Caco-2 (cell line): ENCODE data around the gene PYHIN1. TPM values are rescaled to one million over a fixed set of nuclear protein-coding genes. Genes with fewer than 3 reads are reported as not detected.

Source experiments
- BruUV-seq: library from RNA; stranded (reverse); fragments of 400-500 nt; replicated peaks from 2 replicates; lab custom pipeline; 2021; lab: Mats Ljungman, UMichigan
- CTCF ChIA-PET: fragments of 300-600 bp; sonication (Branson Sonifier 250); formaldehyde crosslinking; loops from one replicate; lab custom pipeline; 2022; ENCODE audit warnings: antibody characterized with exemption; lab: Charles Lee
- POLR2A ChIA-PET: fragments of 300-600 bp; sonication (Branson Sonifier 250); formaldehyde crosslinking; loops from one replicate; lab custom pipeline; 2022; ENCODE audit warnings: antibody characterized with exemption; lab: Charles Lee
- DNase-seq, 2 experiments: peaks; one replicate each; pipeline versions ENCODE4 v3.0.0 to v3.0.0-alpha.2; 2020 to 2022
- H3K27me3 ChIP-seq: replicated peaks from 2 replicates; pipeline ENCODE4 v1.6.0; 2011; ENCODE audit warnings: low read length; ENCODE audit not compliant: control insufficient read depth, insufficient read depth
- H3K36me3 ChIP-seq: 2 replicates; pipeline ENCODE4 v1.5.1; 2011; ENCODE audit warnings: low read length; ENCODE audit not compliant: control insufficient read depth, insufficient read depth
- H3K4me1 ChIP-seq: fragments of 250-450 bp; sonication (Bioruptor Pico); 2 replicates; pipeline ENCODE4 v1.5.1; 2020; ENCODE audit warnings: mild to moderate bottlenecking
- H3K4me3 ChIP-seq: 2 replicates; pipeline ENCODE4 v1.5.1; 2011; ENCODE audit warnings: low read depth, mild to moderate bottlenecking, control low read depth, low read length
- H3K9me3 ChIP-seq: fragments of 250-450 bp; sonication (Bioruptor Pico); 2 replicates; pipeline ENCODE4 v1.5.1; 2020; ENCODE audit warnings: mild to moderate bottlenecking, moderate library complexity
- H3K27ac Mint-ChIP-seq: one replicate; pipeline ENCODE4 v1.8.0; 2022; ENCODE audit warnings: mixed read lengths; ENCODE audit not compliant: unreplicated experiment
- H3K27me3 Mint-ChIP-seq: one replicate; pipeline ENCODE4 v1.8.0; 2022; ENCODE audit warnings: mixed read lengths; ENCODE audit not compliant: insufficient read depth, unreplicated experiment
- H3K36me3 Mint-ChIP-seq: one replicate; pipeline ENCODE4 v1.8.0; 2022; ENCODE audit warnings: mild to moderate bottlenecking, mixed read lengths; ENCODE audit not compliant: insufficient read depth, unreplicated experiment
- H3K4me1 Mint-ChIP-seq: one replicate; pipeline ENCODE4 v1.8.0; 2022; ENCODE audit warnings: low read depth, mixed read lengths; ENCODE audit not compliant: unreplicated experiment
- H3K4me3 Mint-ChIP-seq: one replicate; pipeline ENCODE4 v1.8.0; 2022; ENCODE audit warnings: mild to moderate bottlenecking, moderate library complexity, mixed read lengths; ENCODE audit not compliant: unreplicated experiment
- H3K9me3 Mint-ChIP-seq: one replicate; pipeline ENCODE4 v1.8.0; 2022; ENCODE audit warnings: mixed read lengths; ENCODE audit not compliant: unreplicated experiment
- intact Hi-C: fragments of 100-400 bp; cut with micrococcal nuclease; formaldehyde crosslinking; loops from one replicate; pipeline ENCODE4 v1.10.0; 2022; ENCODE audit not compliant: unreplicated experiment
- total RNA-seq: library from RNA; stranded (reverse); gene quantifications from 2 replicates; pipeline ENCODE4 v1.2.3, GENCODE V29; 2022
- TF ChIP-seq, protein P1 (sequence below), 2 experiments: fragments of 200-600 bp in 1 of 2; IDR thresholded peaks; 1 replicate in 1 of 2; 2 replicates in 1 of 2; pipeline versions ENCODE4 v1.5.1 to v1.8.0; 2011 to 2022; ENCODE audit warnings: antibody characterized with exemption in 1 of 2, control low read depth in 1 of 2, inconsistent platforms in 1 of 2, low read depth in 1 of 2, low read length in 1 of 2, mild to moderate bottlenecking in 1 of 2, moderate library complexity in 1 of 2; ENCODE audit not compliant: insufficient read depth in 1 of 2, severe bottlenecking in 1 of 2, unreplicated experiment in 1 of 2

Gene PYHIN1
- total RNA-seq, 1 experiment from 2014 or later = not detected

DNA sequence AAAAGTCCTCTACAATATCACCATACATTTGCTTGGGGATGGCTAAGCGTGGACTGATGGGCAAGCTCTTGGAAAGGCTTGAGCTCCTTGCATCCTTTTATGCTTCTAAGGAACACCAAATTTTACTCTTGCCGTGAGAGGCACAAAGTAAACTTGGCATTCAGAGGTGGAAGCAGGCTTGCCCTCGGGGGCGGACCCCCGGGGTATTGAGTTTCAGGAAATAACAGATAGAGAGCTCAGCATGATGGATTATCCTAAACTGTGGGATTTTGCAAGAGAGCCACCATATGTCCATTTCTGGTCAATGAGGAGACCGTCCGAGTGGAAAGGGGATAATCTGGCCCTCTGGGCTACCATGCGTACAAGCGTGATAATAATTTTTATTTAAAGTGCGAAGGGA is 92.4 kb downstream of the PYHIN1 start:
- BruUV-seq = no TSS peak
- H3K27me3 ChIP-seq = no peaks in the 10 kb centered on the region
- no peak overlapping the region for H3K4me3 Mint-ChIP-seq
- no peak for DNase-seq
- H3K9me3 Mint-ChIP-seq = no peaks in the 10 kb centered on the region
- ChIA-PET CTCF (no interaction called here), POLR2A (no interaction called here)
- no peaks in the 10 kb centered on the region for H3K4me1 ChIP-seq
- no peaks in the 10 kb centered on the region for H3K36me3 Mint-ChIP-seq
- H3K27me3 Mint-ChIP-seq = peaks cover 9% of the 10 kb centered on the region
- no peaks in the 10 kb centered on the region for H3K4me1 Mint-ChIP-seq
- no peaks in the 10 kb centered on the region for H3K36me3 ChIP-seq
- H3K9me3 ChIP-seq = no peaks in the 10 kb centered on the region
- TF ChIP-seq, protein P1, sequence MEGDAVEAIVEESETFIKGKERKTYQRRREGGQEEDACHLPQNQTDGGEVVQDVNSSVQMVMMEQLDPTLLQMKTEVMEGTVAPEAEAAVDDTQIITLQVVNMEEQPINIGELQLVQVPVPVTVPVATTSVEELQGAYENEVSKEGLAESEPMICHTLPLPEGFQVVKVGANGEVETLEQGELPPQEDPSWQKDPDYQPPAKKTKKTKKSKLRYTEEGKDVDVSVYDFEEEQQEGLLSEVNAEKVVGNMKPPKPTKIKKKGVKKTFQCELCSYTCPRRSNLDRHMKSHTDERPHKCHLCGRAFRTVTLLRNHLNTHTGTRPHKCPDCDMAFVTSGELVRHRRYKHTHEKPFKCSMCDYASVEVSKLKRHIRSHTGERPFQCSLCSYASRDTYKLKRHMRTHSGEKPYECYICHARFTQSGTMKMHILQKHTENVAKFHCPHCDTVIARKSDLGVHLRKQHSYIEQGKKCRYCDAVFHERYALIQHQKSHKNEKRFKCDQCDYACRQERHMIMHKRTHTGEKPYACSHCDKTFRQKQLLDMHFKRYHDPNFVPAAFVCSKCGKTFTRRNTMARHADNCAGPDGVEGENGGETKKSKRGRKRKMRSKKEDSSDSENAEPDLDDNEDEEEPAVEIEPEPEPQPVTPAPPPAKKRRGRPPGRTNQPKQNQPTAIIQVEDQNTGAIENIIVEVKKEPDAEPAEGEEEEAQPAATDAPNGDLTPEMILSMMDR (IDR thresholded peaks at IDR 0.05; ENCODE audit: insufficient read depth in 1 of 2, low read depth in 1 of 2, low read length in 1 of 2, severe bottlenecking in 1 of 2, unreplicated experiment in 1 of 2) = no peak
- intact Hi-C loops = no loop called here
- H3K4me3 ChIP-seq = no peak overlapping the region
- H3K27ac Mint-ChIP-seq = no peak overlapping the region

DNA sequence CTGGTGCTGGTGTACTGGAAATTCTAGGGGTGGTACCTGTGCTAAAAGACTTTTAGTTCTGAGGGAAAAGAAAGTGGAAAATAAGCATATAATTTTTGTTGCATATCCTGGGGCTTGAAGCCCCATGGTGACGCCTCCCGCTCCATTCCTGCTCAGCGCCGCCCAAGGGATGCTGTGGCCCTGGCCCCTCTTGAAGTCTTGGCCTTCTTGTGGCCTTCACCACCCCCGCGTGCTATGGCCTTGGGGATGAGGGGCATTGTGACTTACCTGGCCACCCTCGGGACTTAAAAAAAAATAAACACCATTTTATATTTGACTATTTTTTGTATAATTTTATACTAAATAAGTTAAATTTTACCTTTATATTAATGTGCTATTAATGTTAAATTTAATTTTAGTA is 93.7 kb downstream of the PYHIN1 start:
- Mint-ChIP-seq H3K27ac (no peak overlapping the region), H3K9me3 (no peaks in the 10 kb centered on the region), H3K4me3 (no peak overlapping the region), H3K36me3 (no peaks in the 10 kb centered on the region), H3K27me3 (peaks cover 6% of the 10 kb centered on the region), H3K4me1 (no peaks in the 10 kb centered on the region)
- no peak overlapping the region for H3K4me3 ChIP-seq
- no peaks in the 10 kb centered on the region for H3K9me3 ChIP-seq
- CTCF ChIA-PET = no interaction called here
- no TSS peak for BruUV-seq
- POLR2A ChIA-PET = no interaction called here
- TF ChIP-seq, protein P1 (IDR thresholded peaks at IDR 0.05; ENCODE audit: insufficient read depth in 1 of 2, low read depth in 1 of 2, low read length in 1 of 2, severe bottlenecking in 1 of 2, unreplicated experiment in 1 of 2) = no peak
- no peaks in the 10 kb centered on the region for H3K4me1 ChIP-seq
- H3K36me3 ChIP-seq = no peaks in the 10 kb centered on the region
- no peak for DNase-seq
- H3K27me3 ChIP-seq = no peaks in the 10 kb centered on the region
- intact Hi-C loops = no loop called here

Other genes with a start within 250 kb of the PYHIN1 start
- gene SPTA1, start 244.8 kb upstream of the PYHIN1 start, total RNA-seq = not detected in 2 replicates
- not detected in 2 replicates for gene OR6K2, start 230.9 kb upstream of the PYHIN1 start, total RNA-seq
- not detected in 2 replicates for gene OR6K3, start 210.8 kb upstream of the PYHIN1 start, total RNA-seq
- not detected in 2 replicates for gene OR6K6, start 176.8 kb upstream of the PYHIN1 start, total RNA-seq
- not detected in 2 replicates for gene OR6N1, start 159.4 kb upstream of the PYHIN1 start, total RNA-seq
- not detected in 2 replicates for gene OR6N2, start 150.3 kb upstream of the PYHIN1 start, total RNA-seq
- gene MNDA, start 100.2 kb upstream of the PYHIN1 start, total RNA-seq = not detected in 2 replicates
- 0.19 TPM in 1 of 2 replicates, not detected in the other for gene IFI16, start 78.4 kb downstream of the PYHIN1 start, total RNA-seq
- not detected in 2 replicates for gene AIM2, start 145.2 kb downstream of the PYHIN1 start, total RNA-seq
- gene CADM3, start 240.1 kb downstream of the PYHIN1 start, total RNA-seq = not detected in 2 replicates